IPS-NIHi11 (cell line): ENCODE data around the gene GPRIN3.
"Not testable (repeated sequence)": the region's sequence is repeated elsewhere in the genome, so short reads cannot be mapped to it uniquely, and the experiment has no call there.

Experiments
- DNase-seq: peaks from one replicate; pipeline ENCODE4 v3.0.0; 2012; ENCODE audit warnings: mixed read lengths, low spot score

GPRIN3 gene

GRCh38 chr4:89311433-89311832 is 3.8 kb upstream of the GPRIN3 start:
- no peak for DNase-seq

GRCh38 chr4:89309154-89309553 is 1.6 kb upstream of the GPRIN3 start:
- DNase-seq, result not testable (repeated sequence)

- no peak for DNase-seq
These were observed 531 bp upstream of the GPRIN3 start for GRCh38 chr4:89308161-89308500.

GRCh38 chr4:89307178-89307445 is 488 bp downstream of the GPRIN3 start:
- no peak for DNase-seq

GRCh38 chr4:89306486-89307177 is 968 bp downstream of the GPRIN3 start:
- no peak for DNase-seq

GRCh38 chr4:89305712-89306437 is 1.7 kb downstream of the GPRIN3 start:
- no peak for DNase-seq

- no peak for DNase-seq
These were observed 2.6 kb downstream of the GPRIN3 start for GRCh38 chr4:89305028-89305427.

- DNase-seq, result no peak
These were observed 3.7 kb downstream of the GPRIN3 start for GRCh38 chr4:89303814-89304388.

GRCh38 chr4:89303177-89303576 is 4.4 kb downstream of the GPRIN3 start:
- DNase-seq, result no peak

GRCh38 chr4:89301902-89302301 is 5.7 kb downstream of the GPRIN3 start:
- DNase-seq, result no peak

- DNase-seq, result no peak
These were observed 6.6 kb downstream of the GPRIN3 start for GRCh38 chr4:89301003-89301402.

GRCh38 chr4:89300499-89300898 is 7.1 kb downstream of the GPRIN3 start:
- no peak for DNase-seq

- no peak for DNase-seq
These were observed 7.5 kb downstream of the GPRIN3 start for GRCh38 chr4:89300060-89300459.

GRCh38 chr4:89299153-89299791 is 8.3 kb downstream of the GPRIN3 start:
- no peak for DNase-seq

- no peak for DNase-seq
These were observed 8.8 kb downstream of the GPRIN3 start for GRCh38 chr4:89298788-89299152.

- DNase-seq, result no peak
These were observed 9.4 kb downstream of the GPRIN3 start for GRCh38 chr4:89298155-89298554.

GRCh38 chr4:89296896-89297295 is 10.7 kb downstream of the GPRIN3 start:
- no peak for DNase-seq

GRCh38 chr4:89296399-89296798 is 11.2 kb downstream of the GPRIN3 start:
- DNase-seq, result no peak

GRCh38 chr4:89295415-89295927 is 12.1 kb downstream of the GPRIN3 start:
- DNase-seq, result no peak

GRCh38 chr4:89294573-89295269 is 12.9 kb downstream of the GPRIN3 start:
- no peak for DNase-seq

GRCh38 chr4:89293299-89293698 is 14.3 kb downstream of the GPRIN3 start:
- no peak for DNase-seq

- no peak for DNase-seq
These were observed 16.7 kb downstream of the GPRIN3 start for GRCh38 chr4:89290727-89291516.
